GM18520 (cell line): ENCODE data around the gene MYL6B.
A peak's percentile ranks its signal among the peaks of the same experiment; 100 is the strongest.
"Not testable (repeated sequence)": the region's sequence is repeated elsewhere in the genome, so short reads cannot be mapped to it uniquely, and the experiment has no call there.

Experiments used
- ATAC-seq: cut with Tn5 transposase; IDR thresholded peaks from one replicate; pipeline ENCODE4 v1.9.1; 2021; ENCODE audit not compliant: unreplicated experiment

Gene MYL6B

GRCh38 chr12:56152132-56152755, at the start of gene MYL6B:
Gene MYL6B, plus strand, starts transcription at chr12:56152587. Its CDS starts 1,332 bp downstream, at chr12:56153919.
- peak; percentile 90 for ATAC-seq

- no peak for ATAC-seq
These were observed 49.7 kb upstream of the MYL6B start for GRCh38 chr12:56102683-56103065.

DNA sequence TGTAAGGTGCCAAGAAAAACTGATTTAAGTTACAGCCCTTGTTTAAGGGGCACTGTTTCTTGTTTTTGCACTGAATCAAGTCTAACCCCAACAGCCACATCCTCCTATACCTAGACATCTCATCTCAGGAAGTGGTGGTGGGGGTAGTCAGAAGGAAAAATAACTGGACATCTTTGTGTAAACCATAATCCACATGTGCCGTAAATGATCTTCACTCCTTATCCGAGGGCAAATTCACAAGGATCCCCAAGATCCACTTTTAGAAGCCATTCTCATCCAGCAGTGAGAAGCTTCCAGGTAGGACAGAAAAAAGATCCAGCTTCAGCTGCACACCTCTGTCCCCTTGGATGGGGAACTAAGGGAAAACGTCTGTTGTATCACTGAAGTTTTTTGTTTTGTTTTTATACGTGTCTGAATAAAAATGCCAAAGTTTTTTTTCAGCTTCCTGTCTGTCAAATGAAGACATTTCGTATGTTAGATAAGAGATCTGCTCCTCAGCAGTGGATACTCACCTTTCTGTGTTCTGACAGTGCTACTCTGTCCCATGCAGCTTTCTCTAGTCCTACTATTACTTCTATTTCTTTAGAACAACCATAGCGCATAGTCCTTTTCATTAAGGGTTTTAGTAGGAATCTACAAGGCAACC, 49.2 kb upstream of the MYL6B start:
- no peak for ATAC-seq

DNA sequence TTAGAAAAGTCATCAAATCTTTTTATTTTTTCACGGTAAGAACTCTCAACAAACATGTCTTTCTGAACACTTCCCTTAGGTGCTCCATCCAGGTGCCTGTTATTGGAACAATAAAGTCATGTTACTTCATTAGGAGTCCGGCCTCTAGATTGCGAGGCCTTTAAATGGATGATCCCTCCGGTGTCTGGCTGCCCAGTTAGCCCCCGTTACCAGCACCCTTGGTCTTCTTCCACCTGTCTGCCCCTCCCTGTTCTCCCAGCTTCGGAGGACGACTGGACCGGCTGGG, 48.6 kb upstream of the MYL6B start:
- ATAC-seq = no peak

DNA sequence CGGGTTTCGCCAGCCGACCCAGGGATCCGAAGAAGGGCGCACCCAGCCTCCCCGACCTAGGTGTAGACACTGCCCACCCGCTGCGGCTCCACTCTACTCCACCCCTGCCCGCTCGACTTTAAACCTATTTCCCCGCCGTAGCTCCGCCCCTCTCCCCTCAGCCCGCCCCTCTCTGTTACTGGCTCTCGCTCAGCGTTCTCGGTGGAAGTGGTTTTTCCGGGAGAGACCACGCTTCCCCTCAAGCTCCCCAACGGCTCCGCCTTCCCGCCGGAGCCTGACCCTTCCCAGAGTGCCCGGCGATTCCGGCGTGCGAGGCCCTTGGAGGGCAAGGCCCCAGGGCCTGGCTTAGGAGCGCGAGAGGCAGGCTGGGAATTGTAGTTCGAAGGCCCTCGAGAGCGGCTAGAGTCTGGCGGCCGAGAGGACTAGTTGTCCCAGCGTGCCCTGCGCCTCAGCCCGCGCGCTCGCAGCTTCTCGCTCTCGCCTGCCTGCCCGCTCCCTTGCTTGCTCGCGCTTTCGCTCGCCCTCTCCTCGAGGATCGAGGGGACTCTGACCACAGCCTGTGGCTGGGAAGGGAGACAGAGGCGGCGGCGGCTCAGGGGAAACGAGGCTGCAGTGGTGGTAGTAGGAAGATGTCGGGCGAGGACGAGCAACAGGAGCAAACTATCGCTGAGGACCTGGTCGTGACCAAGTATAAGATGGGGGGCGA, 48.1 kb upstream of the MYL6B start, which contains the start of gene PA2G4:
TSS of gene PA2G4 (plus strand) at position 451 of the 706 bp plus-strand sequence. CDS start at position 630, 179 bp downstream.
- ATAC-seq = peak; percentile 94

DNA sequence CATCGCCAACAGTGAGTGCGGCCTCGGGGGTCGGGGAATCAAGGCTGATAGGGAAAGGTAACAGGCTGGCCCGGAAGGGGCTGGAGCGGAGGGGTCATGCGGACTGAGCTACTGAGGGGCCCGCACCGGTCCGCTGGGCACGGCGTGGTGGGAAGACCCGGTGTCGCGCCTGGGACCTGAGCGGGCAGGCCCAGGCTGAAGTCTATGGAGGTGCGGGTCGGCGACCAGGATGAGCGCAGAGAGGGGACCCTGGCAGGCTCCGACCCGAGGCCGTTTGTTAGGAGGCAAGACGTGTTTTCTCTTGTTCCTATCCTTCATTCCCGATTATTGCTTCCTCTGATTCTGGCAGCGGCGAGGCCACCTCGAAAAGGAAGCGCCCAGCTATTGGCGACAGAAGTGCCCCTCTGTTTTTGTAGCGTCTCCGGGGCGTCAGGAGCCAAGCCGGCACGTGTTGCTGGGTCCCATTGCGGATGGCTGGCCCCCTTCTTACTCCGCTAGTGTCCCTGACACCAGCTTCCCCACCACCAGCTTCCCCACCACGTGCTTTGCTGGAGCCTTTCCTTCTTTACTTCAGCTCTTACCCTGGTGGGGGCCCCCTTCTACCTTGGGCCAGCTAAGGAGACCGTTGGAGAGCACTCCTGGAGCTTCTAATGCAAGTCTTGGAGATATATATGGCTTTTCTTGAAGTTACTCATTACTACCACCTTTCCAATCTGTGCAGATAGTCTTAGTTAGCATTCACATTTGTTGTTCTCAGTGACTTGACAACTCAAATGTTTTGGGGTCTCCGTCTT, 47.4 kb upstream of the MYL6B start:
- peak; percentile 7 for ATAC-seq

- ATAC-seq = no peak
These were observed 46.8 kb upstream of the MYL6B start for GRCh38 chr12:56105609-56105902.

DNA sequence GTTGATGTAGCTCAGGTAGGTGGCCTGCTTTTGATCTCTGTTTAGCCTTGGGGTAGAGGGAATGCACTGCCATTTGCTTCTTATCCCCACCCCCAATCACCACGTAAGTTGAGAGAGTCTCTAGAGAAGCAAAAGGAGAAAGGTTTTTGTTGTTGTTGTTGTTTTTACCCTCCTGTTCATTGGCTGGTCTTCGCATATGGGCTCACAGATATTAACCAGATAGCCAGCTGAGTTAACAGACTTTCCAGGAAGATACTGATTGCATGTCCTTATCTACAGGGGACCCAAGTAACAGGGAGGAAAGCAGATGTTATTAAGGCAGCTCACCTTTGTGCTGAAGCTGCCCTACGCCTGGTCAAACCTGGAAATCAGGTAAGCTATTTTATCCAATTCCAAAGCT, 45.1 kb upstream of the MYL6B start:
- no peak for ATAC-seq

DNA sequence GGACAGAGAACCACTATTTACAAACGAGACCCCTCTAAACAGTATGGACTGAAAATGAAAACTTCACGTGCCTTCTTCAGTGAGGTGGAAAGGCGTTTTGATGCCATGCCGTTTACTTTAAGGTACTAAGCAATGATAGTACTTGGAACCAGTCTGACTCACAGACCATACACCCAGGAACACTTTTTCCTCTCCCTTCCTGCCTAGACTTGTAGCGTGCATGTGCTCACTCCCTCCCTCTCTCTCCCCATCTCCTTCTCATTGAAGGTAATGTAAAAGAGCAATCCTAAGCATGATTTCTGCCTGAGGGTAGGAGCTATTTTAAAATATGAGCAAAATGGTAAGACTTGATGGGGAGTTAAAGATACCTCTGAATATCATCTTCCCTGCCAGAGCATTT, 41.8 kb upstream of the MYL6B start:
- ATAC-seq = no peak

DNA sequence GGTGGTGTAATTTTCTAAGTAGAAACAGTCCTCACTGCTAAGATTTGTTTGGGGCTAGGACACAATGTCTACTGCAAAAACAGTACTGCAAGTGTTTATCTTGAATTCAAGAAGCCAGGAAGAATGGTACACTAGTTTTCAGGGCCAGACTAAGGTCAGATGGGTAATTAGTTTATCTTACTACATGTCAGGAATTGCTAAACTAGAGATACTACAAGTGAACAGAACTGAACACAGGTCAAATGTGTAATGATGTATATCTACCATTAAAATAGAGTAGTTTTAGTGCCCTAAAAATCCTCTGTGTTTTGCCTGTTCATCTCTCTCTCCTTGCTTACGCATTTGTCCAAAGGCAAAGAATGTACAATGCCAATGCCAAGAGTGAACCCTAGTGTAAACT, 38.3 kb upstream of the MYL6B start:
- no peak for ATAC-seq

DNA sequence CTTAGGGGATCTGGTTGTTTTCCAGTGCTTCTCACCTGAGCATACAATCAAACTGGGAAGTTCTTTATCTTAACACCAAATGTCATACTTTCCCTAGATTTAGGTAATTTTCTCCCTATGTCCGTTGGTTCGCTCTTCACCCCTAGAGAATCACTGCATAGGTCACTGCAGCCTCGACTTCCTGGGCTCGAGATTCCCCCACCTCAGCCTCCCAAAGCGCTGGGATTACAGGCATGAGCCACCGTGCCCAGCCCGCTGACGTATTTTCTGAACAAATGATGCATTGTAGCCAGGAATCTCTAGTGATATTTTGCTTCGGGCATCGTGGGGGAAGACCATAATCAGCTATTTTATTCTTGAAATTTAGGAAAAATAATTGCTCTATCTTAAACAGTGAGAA, 37.1 kb upstream of the MYL6B start:
- no peak for ATAC-seq

DNA sequence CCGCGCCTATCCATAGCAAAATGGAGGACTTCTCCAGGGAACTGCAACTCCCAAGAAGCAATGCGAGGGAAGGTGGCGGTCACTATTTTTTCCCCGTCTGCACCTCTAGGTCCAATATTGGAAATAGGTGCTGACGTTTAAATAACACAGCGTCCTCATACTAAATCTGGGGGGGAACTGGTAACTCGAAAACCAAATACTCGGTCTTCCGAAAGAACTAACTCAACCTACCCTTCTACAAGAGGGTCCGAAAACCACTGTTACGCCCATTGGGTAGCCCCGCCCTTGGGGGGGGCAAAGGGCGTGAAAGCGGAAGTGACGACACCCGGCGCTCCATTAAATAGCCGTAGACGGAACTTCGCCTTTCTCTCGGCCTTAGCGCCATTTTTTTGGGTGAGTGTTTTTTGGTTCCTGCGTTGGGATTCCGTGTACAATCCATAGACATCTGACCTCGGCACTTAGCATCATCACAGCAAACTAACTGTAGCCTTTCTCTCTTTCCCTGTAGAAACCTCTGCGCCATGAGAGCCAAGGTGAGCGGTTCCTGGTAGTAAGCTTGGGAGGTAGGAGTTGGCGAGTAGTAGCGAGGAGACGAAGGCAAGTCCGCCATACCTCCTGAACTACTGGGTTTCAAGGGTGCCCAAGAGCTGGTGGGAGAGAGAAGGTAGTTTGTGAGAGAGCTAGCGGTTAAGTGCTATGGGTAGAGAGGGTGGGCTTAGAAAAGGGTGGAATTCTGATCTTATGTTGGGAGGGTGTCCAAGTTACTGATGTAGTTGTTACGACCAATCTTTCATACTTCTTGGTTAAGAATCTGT, 35.9 kb upstream of the MYL6B start, which contains the start of gene RPL41:
TSS of gene RPL41 (plus strand) at position 367 of the 815 bp plus-strand sequence.
- ATAC-seq = peak; percentile 27

- not testable (repeated sequence) for ATAC-seq
These were observed 35.2 kb upstream of the MYL6B start for GRCh38 chr12:56117082-56117706.

GRCh38 chr12:56117778-56118687, 34.4 kb upstream of the MYL6B start, which contains the start of gene ZC3H10:
Gene ZC3H10, plus strand, starts transcription at chr12:56118266. Its CDS starts 2,297 bp downstream, at chr12:56120563.
- ATAC-seq = peak; percentile 77

DNA sequence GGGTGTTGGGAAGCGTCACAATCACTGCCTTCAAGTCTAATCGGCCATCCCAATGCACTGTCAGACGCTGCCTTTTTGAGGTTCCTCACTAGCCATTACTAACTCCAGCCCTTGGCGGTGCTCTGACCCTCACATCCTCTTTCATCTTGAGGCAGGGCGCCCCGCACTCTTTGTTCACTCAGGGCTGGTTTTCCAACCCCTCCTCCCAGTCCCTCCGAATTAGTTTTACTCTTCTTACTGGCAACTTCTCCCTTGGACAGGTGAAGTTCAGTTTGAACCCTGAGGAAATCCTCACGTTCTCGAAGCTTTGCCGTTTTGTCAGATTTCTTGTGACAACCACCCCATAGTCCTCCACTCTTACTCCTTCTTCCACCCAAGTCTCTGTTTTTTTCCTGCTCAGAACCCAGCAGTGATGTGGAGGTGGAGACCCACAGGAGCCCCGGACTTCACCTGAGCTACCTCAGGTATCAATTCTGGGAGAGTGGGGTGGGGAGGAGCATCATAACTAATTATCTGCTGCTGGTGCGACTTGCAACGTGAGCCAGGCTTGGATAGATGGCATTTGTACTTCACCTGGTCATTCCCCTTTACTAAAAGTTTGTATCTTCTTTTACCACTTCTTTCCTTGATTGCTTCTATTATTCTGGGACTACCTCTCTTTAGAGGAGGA, 33.6 kb upstream of the MYL6B start:
- no peak for ATAC-seq

DNA sequence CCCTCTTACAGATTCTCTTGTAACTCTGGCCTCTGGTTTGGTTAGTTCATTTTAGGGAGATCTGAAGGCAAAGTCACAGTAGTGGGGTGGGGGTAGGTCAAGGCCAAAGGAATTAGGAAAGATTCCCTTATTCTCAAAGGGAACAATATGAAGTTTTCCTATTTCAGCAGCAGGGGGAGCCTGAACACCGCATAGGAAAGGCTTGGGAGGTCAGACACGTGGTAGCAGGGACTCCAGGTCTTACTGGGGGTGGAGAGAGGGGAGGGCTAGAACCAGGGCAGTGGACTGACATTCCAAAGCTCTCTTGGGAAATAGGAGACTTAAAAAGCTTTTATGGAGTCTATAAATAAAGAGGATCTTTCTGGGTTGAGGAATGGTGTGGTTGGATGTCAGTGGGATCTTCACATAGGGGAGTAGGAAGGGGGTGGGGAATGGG, 33.0 kb upstream of the MYL6B start:
- ATAC-seq = no peak

- no peak for ATAC-seq
These were observed 32.1 kb upstream of the MYL6B start for GRCh38 chr12:56120158-56120846.
